Body of pancreas (tissue), 4 donors: ENCODE results near the gene MORC1.

Experiments used
- CTCF ChIP-seq, 7 experiments: fragments of 450-650 bp in 4 of 7; fragments of 200-600 bp in 3 of 7; sonication (generic) in 3 of 7; IDR thresholded peaks; one replicate each; pipeline ENCODE4 v1.5.1; 2016 to 2019; ENCODE audit warnings: antibody characterized with exemption in 7 of 7
- POLR2A ChIP-seq, 3 donors: fragments of 450-650 bp; IDR thresholded peaks; one replicate each; pipeline ENCODE4 v1.6.1; 2016; ENCODE audit warnings: antibody characterized with exemption in 3 of 3, mild to moderate bottlenecking in 2 of 3

GRCh38 chr3:109165905-109166304 is 48.0 kb upstream of the MORC1 start:
- TF ChIP-seq CTCF (IDR thresholded peaks at IDR 0.05) (no peak), POLR2A (IDR thresholded peaks at IDR 0.05) (no peak)
